Suppressor macrophage treated with lipopolysaccharide for 1 hour (primary cell): Measurements from ENCODE around the gene EFCC1.
"Not testable (repeated sequence)": the region's sequence is repeated elsewhere in the genome, so short reads cannot be mapped to it uniquely, and the experiment has no call there.

ENCODE experiments used
- DNase-seq, 3 donors: peaks; one replicate each; pipeline ENCODE4 v3.0.0-alpha.2; 2020 to 2022

EFCC1 gene

GRCh38 chr3:129085818-129086217 is 84.7 kb downstream of the EFCC1 start:
- DNase-seq, result no peak

GRCh38 chr3:129087138-129087702 is 86.1 kb downstream of the EFCC1 start:
- DNase-seq, result no peak

- DNase-seq, result peak in 2 of 3 donors; percentile 28 to 33
Measured at GRCh38 chr3:129087904-129088303, 86.8 kb downstream of the EFCC1 start.

GRCh38 chr3:129088312-129088711 is 87.2 kb downstream of the EFCC1 start:
- not testable (repeated sequence) for DNase-seq
